H1 (cell line): Measurements from ENCODE around the gene CNIH1. TPM values are rescaled to one million over a fixed set of nuclear protein-coding genes. Genes with fewer than 3 reads are reported as not detected.

ENCODE experiments used
- ATF3 ChIP-seq: IDR thresholded peaks from 2 replicates; pipeline ENCODE4 v1.6.1; 2011; ENCODE audit warnings: low read depth, mild to moderate bottlenecking, low read length; ENCODE audit not compliant: insufficient read depth
- CHD2 ChIP-seq: IDR thresholded peaks from 2 replicates; pipeline ENCODE4 v1.6.1; 2012; ENCODE audit warnings: low read length, improper control_type of control experiment
- EGR1 ChIP-seq: IDR thresholded peaks from 2 replicates; pipeline ENCODE4 v1.6.1; 2011; ENCODE audit warnings: low read depth, low read length, borderline replicate concordance
- SIX5 ChIP-seq: IDR thresholded peaks from 2 replicates; pipeline ENCODE4 v1.6.1; 2011; ENCODE audit warnings: mild to moderate bottlenecking, low read depth, low read length
- USF2 ChIP-seq: IDR thresholded peaks from 2 replicates; pipeline ENCODE4 v1.6.1; 2011; ENCODE audit warnings: low read length, improper control_type of control experiment
- polyA plus RNA-seq, 7 experiments: library from polyadenylated mRNA; depleted of rRNA in 3 of 7; stranded (reverse) in 5 of 7; unstranded in 2 of 7; fragments of >200 nt in 5 of 7; fragments of 200-250 nt in 2 of 7; gene quantifications; 1 replicate in 5 of 7; 2 replicates in 1 of 7; 4 replicates in 1 of 7; pipeline versions ENCODE4 v1.2.1 to v1.2.3, GENCODE V29; 2011 to 2013; ENCODE audit warnings: missing spikeins in 2 of 7, mixed read lengths in 2 of 7
- total RNA-seq: library from RNA; stranded (reverse); fragmentation: NEBNext Ultra II Directional; extraction: Animal tissue kit (Norgen Biotek cat#: 25700); gene quantifications from 2 replicates; pipeline ENCODE4 v1.2.1, GENCODE V29; 2021
- TF ChIP-seq, protein P1 (sequence below): fragments of 300-600 bp; sonication (generic); IDR thresholded peaks from 2 replicates; pipeline ENCODE4 v1.7.1; 2012; ENCODE audit warnings: low read length, moderate library complexity, mild to moderate bottlenecking, inconsistent platforms; ENCODE audit not compliant: insufficient replicate concordance

Gene CNIH1
- total and polyA plus RNA-seq, 2 of the 8 experiments (the other 6 are each of a cell fraction or from before 2014, with no cell fraction given), result 119 to 333 TPM

GRCh38 chr14:54462048-54462447 lies 20.9 kb upstream of the CNIH1 start (continued):
- TF ChIP-seq, protein P1, sequence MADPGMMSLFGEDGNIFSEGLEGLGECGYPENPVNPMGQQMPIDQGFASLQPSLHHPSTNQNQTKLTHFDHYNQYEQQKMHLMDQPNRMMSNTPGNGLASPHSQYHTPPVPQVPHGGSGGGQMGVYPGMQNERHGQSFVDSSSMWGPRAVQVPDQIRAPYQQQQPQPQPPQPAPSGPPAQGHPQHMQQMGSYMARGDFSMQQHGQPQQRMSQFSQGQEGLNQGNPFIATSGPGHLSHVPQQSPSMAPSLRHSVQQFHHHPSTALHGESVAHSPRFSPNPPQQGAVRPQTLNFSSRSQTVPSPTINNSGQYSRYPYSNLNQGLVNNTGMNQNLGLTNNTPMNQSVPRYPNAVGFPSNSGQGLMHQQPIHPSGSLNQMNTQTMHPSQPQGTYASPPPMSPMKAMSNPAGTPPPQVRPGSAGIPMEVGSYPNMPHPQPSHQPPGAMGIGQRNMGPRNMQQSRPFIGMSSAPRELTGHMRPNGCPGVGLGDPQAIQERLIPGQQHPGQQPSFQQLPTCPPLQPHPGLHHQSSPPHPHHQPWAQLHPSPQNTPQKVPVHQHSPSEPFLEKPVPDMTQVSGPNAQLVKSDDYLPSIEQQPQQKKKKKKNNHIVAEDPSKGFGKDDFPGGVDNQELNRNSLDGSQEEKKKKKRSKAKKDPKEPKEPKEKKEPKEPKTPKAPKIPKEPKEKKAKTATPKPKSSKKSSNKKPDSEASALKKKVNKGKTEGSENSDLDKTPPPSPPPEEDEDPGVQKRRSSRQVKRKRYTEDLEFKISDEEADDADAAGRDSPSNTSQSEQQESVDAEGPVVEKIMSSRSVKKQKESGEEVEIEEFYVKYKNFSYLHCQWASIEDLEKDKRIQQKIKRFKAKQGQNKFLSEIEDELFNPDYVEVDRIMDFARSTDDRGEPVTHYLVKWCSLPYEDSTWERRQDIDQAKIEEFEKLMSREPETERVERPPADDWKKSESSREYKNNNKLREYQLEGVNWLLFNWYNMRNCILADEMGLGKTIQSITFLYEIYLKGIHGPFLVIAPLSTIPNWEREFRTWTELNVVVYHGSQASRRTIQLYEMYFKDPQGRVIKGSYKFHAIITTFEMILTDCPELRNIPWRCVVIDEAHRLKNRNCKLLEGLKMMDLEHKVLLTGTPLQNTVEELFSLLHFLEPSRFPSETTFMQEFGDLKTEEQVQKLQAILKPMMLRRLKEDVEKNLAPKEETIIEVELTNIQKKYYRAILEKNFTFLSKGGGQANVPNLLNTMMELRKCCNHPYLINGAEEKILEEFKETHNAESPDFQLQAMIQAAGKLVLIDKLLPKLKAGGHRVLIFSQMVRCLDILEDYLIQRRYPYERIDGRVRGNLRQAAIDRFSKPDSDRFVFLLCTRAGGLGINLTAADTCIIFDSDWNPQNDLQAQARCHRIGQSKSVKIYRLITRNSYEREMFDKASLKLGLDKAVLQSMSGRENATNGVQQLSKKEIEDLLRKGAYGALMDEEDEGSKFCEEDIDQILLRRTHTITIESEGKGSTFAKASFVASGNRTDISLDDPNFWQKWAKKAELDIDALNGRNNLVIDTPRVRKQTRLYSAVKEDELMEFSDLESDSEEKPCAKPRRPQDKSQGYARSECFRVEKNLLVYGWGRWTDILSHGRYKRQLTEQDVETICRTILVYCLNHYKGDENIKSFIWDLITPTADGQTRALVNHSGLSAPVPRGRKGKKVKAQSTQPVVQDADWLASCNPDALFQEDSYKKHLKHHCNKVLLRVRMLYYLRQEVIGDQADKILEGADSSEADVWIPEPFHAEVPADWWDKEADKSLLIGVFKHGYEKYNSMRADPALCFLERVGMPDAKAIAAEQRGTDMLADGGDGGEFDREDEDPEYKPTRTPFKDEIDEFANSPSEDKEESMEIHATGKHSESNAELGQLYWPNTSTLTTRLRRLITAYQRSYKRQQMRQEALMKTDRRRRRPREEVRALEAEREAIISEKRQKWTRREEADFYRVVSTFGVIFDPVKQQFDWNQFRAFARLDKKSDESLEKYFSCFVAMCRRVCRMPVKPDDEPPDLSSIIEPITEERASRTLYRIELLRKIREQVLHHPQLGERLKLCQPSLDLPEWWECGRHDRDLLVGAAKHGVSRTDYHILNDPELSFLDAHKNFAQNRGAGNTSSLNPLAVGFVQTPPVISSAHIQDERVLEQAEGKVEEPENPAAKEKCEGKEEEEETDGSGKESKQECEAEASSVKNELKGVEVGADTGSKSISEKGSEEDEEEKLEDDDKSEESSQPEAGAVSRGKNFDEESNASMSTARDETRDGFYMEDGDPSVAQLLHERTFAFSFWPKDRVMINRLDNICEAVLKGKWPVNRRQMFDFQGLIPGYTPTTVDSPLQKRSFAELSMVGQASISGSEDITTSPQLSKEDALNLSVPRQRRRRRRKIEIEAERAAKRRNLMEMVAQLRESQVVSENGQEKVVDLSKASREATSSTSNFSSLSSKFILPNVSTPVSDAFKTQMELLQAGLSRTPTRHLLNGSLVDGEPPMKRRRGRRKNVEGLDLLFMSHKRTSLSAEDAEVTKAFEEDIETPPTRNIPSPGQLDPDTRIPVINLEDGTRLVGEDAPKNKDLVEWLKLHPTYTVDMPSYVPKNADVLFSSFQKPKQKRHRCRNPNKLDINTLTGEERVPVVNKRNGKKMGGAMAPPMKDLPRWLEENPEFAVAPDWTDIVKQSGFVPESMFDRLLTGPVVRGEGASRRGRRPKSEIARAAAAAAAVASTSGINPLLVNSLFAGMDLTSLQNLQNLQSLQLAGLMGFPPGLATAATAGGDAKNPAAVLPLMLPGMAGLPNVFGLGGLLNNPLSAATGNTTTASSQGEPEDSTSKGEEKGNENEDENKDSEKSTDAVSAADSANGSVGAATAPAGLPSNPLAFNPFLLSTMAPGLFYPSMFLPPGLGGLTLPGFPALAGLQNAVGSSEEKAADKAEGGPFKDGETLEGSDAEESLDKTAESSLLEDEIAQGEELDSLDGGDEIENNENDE, result no peak
- TF ChIP-seq ATF3 (no peak), SIX5 (no peak), USF2 (no peak), CHD2 (no peak), EGR1 (no peak)
